Right kidney (tissue), 9 donors: ENCODE measurements around the gene ZNF430.
"Not testable (repeated sequence)": the region's sequence is repeated elsewhere in the genome, so short reads cannot be mapped to it uniquely, and the experiment has no call there.

Experiments used
- DNase-seq: peaks from one replicate; pipeline ENCODE4 v3.0.0-alpha.2; 2016
- long read RNA-seq, 8 donors: transcript quantifications; one replicate each; lab custom pipeline, GENCODE V29; 2026

Gene ZNF430
- long read RNA-seq, donor 1, partial matches to known transcripts = 6 of 7 reads
- long read RNA-seq, donor 1, other reads (novel, unspliced or antisense) = 0 of 7 reads
- long read RNA-seq, donor 2, partial matches to known transcripts = 0 of 2 reads
- long read RNA-seq, donor 2, other reads (novel, unspliced or antisense) = 0 of 2 reads
- long read RNA-seq, donor 3, partial matches to known transcripts = 0 of 2 reads
- long read RNA-seq, donor 3, other reads (novel, unspliced or antisense) = 0 of 2 reads
- long read RNA-seq, donor 4, partial matches to known transcripts = 0 of 4 reads
- long read RNA-seq, donor 4, other reads (novel, unspliced or antisense) = 0 of 4 reads
- long read RNA-seq, donor 5, partial matches to known transcripts = 0 of 1 reads
- long read RNA-seq, donor 5, other reads (novel, unspliced or antisense) = 0 of 1 reads
- long read RNA-seq, donor 6, partial matches to known transcripts = 0 of 3 reads
- long read RNA-seq, donor 6, other reads (novel, unspliced or antisense) = 0 of 3 reads
- long read RNA-seq, donor 7 = 0 reads
- long read RNA-seq, donor 8, partial matches to known transcripts = 0 of 2 reads
- long read RNA-seq, donor 8, other reads (novel, unspliced or antisense) = 0 of 2 reads

- DNase-seq = peak; percentile 91
Observed at GRCh38 chr19:21020298-21021227, at the start of gene ZNF430. Gene ZNF430 (plus strand): TSS chr19:21020657. CDS start chr19:21020801, 144 bp downstream.

GRCh38 chr19:20992788-20993187 is 27.7 kb upstream of the ZNF430 start:
- not testable (repeated sequence) for DNase-seq

- peak; percentile 89 for DNase-seq
Observed at GRCh38 chr19:20999731-21000352, 20.6 kb upstream of the ZNF430 start.

DNA sequence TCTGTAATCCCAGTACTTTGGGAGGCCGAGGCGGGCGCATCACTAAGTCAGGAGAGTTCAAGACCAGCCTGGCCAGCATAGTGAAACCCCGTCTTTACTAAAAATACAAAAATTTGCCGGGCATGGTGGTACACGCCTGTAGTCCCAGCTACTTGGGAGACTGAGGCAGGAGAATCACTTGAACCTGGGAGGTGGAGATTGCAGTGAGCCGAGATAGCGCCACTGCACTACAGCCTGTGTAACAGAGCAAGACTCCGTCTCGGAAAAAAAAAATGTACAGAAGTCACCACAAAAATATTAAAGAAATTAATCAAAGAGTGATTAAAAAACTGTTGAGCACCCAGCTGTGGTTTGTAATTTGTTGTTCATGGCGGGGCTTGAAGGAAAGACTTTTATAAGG is 781 bp downstream of the ZNF430 start:
- DNase-seq = not testable (repeated sequence)

DNA sequence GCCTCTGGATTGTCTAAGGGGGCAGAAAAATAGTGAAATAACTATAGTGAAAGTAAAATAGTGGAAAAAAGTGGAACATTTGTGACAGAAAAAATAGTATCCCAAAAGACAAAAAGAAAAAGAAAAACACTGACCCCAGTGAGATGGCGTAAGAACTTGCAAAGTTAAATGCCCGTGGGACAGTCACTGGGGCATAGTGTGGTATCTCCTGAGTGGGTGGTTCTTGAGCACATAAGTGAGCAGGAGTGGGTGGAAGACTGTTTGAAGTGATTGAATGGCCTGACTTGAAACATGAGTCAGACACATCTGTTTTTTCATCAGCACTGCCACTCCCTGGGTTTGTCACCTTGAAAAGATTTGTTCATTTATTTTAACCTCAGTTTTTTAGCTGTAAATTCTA is 2.5 kb downstream of the ZNF430 start:
- no peak for DNase-seq

- DNase-seq = no peak
Observed at GRCh38 chr19:21023901-21024300, 3.4 kb downstream of the ZNF430 start.

DNA sequence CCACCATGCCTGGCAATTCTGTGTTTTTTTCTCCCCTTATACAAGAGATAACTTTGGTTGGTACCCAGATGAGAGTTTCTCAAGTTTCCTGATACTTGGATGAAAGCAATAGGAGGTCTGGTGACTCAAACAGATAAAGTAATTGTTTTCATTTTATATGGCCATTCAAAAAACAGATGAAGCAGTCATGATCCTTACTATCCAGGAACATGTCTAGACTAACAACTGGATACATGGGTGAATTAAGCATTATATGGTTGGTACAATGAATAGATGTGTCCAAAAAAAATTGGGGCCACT is 8.5 kb downstream of the ZNF430 start:
- DNase-seq = no peak

GRCh38 chr19:21045028-21045427 is 24.6 kb downstream of the ZNF430 start:
- DNase-seq = no peak

GRCh38 chr19:21046489-21046888 is 26.0 kb downstream of the ZNF430 start:
- DNase-seq = no peak

DNA sequence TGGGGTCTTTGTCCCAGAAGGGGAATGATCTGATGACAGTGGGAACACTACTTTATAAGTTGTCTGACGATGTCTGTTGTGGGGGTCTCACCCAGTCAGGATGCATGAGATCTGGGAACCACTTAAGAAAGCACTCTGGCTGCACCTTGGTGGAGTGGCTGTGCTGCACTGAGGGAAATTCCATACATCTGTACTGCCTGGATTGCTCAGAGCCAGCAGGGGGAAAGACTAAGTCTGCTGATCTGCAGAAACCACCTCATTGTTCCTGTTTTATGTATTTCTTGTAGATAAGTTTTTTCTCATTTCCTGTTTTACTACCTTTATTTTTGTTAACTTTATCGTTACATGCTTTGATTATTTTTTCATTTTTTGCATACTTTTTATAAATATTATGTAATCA is 27.3 kb downstream of the ZNF430 start:
- DNase-seq = no peak

DNA sequence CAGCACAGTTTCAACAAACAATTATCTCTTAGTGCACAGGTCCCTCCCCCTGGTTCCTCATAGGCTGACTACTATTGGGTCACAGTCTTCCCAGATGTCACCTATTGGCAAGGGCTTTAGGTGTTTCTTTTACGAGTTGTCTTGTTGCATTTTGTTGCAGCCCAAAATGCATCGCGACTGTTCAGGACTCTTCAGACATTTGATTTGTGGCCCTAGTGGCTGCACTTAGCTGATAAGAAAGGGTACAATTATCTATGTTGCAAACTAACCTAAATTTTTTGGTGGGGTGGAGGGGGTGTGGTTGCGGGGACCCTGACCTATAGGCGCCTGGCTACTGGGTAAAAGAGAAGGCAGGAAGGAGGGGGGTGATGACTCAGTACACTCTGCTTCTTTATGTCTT is 32.4 kb downstream of the ZNF430 start:
- DNase-seq = no peak

- no peak for DNase-seq
Observed at GRCh38 chr19:21065336-21065735, 44.9 kb downstream of the ZNF430 start.

- DNase-seq = peak; percentile 92
Observed at GRCh38 chr19:21082011-21082975, 61.8 kb downstream of the ZNF430 start, which contains the start of gene ZNF714. Gene ZNF714 (plus strand): TSS chr19:21082203. CDS start chr19:21098269, 16,066 bp downstream.

GRCh38 chr19:21084343-21084742 is 63.9 kb downstream of the ZNF430 start:
- DNase-seq = no peak

DNA sequence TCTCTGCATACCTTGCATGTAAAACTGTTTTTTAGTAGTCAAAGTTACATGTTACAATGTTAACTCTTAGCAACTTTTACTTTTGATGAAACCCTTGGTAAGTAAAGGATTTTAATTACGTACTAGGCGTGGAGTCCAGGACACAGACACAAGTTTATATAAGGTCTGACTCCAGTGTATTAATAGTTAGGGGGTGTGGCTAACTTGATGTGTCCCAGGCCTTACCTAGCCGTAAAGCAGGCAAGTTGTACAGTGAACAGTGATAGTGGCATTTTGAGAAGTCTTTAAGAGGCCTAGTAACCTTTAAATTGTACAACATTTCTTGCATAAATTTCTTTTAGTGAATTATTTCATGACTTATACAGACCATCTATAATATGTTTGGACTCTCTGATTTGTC is 67.4 kb downstream of the ZNF430 start:
- DNase-seq = no peak

GRCh38 chr19:21092109-21092508 is 71.7 kb downstream of the ZNF430 start:
- no peak for DNase-seq

DNA sequence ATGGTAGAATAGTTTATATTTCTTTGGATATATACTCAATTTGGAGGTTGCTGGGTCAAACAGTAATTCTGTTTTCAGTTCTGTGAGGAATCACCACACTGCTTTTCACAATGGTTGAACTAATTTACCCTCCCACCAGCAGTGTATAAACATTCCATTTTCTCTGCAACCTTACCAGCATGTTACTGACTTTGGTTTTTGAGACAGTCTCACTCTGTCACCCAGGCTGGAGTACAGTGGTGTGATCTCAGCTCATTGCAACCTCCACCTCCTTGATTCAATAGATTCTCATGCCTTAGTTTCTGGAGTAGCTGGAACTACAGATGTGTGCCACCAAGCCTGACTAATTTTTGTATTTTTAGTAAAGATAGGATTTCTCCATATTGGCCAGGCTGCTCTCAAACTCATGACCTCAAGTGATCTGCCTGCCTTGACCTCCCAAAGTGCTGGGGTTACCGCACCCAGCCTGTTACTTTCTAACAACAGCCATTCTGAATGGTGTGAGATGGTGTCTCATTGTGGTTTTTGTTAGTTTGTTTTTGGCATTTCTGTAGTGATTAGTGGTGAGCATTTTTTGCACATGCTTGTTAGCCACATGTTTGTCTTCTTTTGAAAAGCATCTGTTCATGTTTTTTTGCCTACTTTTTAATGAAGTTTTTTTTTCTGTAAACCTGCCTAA is 74.0 kb downstream of the ZNF430 start:
- no peak for DNase-seq

DNA sequence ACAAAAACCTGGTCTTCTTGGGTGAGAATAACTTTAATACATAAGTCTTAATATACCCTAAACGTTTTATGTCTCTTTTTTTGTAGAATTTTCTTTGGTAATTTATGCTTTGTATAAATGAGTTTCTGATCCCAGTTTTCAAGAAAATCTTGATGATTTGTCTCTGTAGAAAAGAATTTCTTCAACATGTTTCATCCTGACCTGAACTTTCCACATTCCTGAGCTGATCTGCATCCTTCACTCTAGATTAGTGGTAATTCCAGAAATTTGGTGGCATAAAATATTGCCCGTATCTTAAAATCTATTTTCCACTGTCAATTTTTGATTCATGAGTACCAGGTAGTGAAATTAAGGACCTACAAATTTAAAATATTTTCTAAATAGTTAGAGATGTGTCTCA is 77.8 kb downstream of the ZNF430 start:
- no peak for DNase-seq

- DNase-seq = no peak
Observed at GRCh38 chr19:21101521-21102242, 81.2 kb downstream of the ZNF430 start.

- DNase-seq = no peak
Observed at GRCh38 chr19:21109116-21109515, 88.7 kb downstream of the ZNF430 start.
